ENCODE data around the gene RTN4R. TPM values are rescaled to one million over a fixed set of nuclear protein-coding genes. Genes with fewer than 3 reads are reported as not detected.
A peak's percentile ranks its signal among the peaks of the same experiment; 100 is the strongest.

The RTN4R gene
- total and polyA plus RNA-seq, 9 of the 15 experiments (the other 6 are each of a cell fraction or from before 2014, with no cell fraction given): 0.04 to 2.8 (median 1.4) TPM; not detected in 3

GRCh38 chr22:20282901-20283673 lies 15.0 kb upstream of the RTN4R start (continued):
- TF ChIP-seq, protein P1, sequence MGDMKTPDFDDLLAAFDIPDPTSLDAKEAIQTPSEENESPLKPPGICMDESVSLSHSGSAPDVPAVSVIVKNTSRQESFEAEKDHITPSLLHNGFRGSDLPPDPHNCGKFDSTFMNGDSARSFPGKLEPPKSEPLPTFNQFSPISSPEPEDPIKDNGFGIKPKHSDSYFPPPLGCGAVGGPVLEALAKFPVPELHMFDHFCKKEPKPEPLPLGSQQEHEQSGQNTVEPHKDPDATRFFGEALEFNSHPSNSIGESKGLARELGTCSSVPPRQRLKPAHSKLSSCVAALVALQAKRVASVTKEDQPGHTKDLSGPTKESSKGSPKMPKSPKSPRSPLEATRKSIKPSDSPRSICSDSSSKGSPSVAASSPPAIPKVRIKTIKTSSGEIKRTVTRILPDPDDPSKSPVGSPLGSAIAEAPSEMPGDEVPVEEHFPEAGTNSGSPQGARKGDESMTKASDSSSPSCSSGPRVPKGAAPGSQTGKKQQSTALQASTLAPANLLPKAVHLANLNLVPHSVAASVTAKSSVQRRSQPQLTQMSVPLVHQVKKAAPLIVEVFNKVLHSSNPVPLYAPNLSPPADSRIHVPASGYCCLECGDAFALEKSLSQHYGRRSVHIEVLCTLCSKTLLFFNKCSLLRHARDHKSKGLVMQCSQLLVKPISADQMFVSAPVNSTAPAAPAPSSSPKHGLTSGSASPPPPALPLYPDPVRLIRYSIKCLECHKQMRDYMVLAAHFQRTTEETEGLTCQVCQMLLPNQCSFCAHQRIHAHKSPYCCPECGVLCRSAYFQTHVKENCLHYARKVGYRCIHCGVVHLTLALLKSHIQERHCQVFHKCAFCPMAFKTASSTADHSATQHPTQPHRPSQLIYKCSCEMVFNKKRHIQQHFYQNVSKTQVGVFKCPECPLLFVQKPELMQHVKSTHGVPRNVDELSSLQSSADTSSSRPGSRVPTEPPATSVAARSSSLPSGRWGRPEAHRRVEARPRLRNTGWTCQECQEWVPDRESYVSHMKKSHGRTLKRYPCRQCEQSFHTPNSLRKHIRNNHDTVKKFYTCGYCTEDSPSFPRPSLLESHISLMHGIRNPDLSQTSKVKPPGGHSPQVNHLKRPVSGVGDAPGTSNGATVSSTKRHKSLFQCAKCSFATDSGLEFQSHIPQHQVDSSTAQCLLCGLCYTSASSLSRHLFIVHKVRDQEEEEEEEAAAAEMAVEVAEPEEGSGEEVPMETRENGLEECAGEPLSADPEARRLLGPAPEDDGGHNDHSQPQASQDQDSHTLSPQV (IDR thresholded peaks at IDR 0.05): no peak
- TF ChIP-seq ELF2 (CRISPR knock-in tag; IDR thresholded peaks at IDR 0.05) (no peak), ELK3 (CRISPR knock-in tag; IDR thresholded peaks at IDR 0.05) (no peak), BHLHE40 (IDR thresholded peaks at IDR 0.05; ENCODE audit: low read length) (peak; percentile 42; the same call in 1 of the 2 replicates), NR3C1 (CRISPR knock-in tag; IDR thresholded peaks at IDR 0.05) (no peak), CBX2 (IDR thresholded peaks at IDR 0.05; ENCODE audit: insufficient read depth, low read length, poor library complexity, severe bottlenecking) (no peak), ELF1 (tag; IDR thresholded peaks at IDR 0.05) (no peak), HDAC3 (IDR thresholded peaks at IDR 0.05; ENCODE audit: borderline replicate concordance, partially characterized antibody) (no peak), IRF2 (CRISPR knock-in tag; IDR thresholded peaks at IDR 0.05) (0 out of 2 replicates have a peak, but pooled peaks have one; percentile 25), ZBTB1 (CRISPR knock-in tag; IDR thresholded peaks at IDR 0.05; ENCODE audit: borderline replicate concordance, low read depth) (0 out of 2 replicates have a peak, but pooled peaks have one; percentile 16), ZNF695 (CRISPR knock-in tag; IDR thresholded peaks at IDR 0.05) (no peak), EHMT2 (IDR thresholded peaks at IDR 0.05) (no peak), ZNF311 (CRISPR knock-in tag; IDR thresholded peaks at IDR 0.05) (no peak), ZNF143 (CRISPR knock-in tag; IDR thresholded peaks at IDR 0.05) (no peak), SRF (CRISPR knock-in tag; IDR thresholded peaks at IDR 0.05) (no peak), TAF1 (IDR thresholded peaks at IDR 0.05; ENCODE audit: control insufficient read depth, extremely low read depth, insufficient read depth, low read length, severe bottlenecking) (no peak), ASH1L (IDR thresholded peaks at IDR 0.05; ENCODE audit: borderline replicate concordance, low read depth, partially characterized antibody) (no peak)
- TF ChIP-seq, protein P2, sequence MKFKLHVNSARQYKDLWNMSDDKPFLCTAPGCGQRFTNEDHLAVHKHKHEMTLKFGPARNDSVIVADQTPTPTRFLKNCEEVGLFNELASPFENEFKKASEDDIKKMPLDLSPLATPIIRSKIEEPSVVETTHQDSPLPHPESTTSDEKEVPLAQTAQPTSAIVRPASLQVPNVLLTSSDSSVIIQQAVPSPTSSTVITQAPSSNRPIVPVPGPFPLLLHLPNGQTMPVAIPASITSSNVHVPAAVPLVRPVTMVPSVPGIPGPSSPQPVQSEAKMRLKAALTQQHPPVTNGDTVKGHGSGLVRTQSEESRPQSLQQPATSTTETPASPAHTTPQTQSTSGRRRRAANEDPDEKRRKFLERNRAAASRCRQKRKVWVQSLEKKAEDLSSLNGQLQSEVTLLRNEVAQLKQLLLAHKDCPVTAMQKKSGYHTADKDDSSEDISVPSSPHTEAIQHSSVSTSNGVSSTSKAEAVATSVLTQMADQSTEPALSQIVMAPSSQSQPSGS (CRISPR knock-in tag; IDR thresholded peaks at IDR 0.05): 0 out of 2 replicates have a peak, but pooled peaks have one; percentile 63
- TF ChIP-seq, protein P3, sequence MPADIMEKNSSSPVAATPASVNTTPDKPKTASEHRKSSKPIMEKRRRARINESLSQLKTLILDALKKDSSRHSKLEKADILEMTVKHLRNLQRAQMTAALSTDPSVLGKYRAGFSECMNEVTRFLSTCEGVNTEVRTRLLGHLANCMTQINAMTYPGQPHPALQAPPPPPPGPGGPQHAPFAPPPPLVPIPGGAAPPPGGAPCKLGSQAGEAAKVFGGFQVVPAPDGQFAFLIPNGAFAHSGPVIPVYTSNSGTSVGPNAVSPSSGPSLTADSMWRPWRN (IDR thresholded peaks at IDR 0.05; ENCODE audit: low read depth): no peak

Measured in K562 (cell line).